ENCODE data around the gene EEF1AKMT3.

EEF1AKMT3 gene

DNA sequence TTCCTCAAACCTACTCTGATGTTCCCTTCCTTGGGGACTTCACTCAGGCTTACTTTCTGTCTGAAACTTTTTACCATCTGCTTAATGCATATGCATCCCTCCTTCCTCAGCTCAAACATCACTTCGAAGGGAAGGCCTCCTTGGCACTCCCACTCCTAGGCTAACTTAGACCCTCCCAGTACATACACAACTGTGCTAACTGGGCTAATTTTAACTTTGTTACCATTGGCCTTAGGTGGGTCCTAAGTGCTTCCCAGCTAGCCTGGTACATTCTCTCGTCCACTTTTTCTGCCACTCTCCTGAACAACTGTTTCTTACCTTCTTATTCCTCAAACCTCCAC is 3.8 kb downstream of the EEF1AKMT3 start:
- no peaks in the 10 kb centered on the region for H3K27me3 Mint-ChIP-seq
- peaks cover 16% of the 10 kb centered on the region for H3K4me1 Mint-ChIP-seq (ENCODE audit: low read depth)

DNA sequence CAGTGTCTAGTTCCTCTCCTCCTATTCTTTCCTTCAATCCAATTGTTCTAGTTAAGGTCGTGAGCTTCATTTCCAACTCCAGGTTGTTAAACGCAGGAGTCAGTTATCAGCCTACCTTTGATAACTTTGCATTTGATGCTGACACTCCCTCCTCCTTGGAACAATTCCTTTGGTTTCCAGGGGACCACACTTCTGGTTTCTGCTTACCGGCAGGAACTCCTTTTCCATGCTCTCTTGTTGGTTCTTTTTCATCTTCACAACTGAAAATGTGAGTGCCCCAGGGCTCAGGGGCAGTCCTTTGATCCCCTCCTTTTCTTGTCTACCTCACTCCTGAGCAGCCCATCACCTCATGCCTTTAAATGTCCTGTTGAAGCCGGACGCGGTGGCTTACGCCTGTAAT is 5.0 kb downstream of the EEF1AKMT3 start:
- H3K4me1 Mint-ChIP-seq (ENCODE audit: low read depth), result peaks cover 22% of the 10 kb centered on the region

More for the DNA sequence above, 3.8 kb downstream of the EEF1AKMT3 start:
- no peak overlapping the region for H3K4me3 Mint-ChIP-seq
- H3K9me3 Mint-ChIP-seq, result no peaks in the 10 kb centered on the region
- H3K27ac Mint-ChIP-seq, result peak overlapping the region; percentile 7
- H3K36me3 Mint-ChIP-seq (ENCODE audit: low read depth), result peaks cover 13% of the 10 kb centered on the region

DNA sequence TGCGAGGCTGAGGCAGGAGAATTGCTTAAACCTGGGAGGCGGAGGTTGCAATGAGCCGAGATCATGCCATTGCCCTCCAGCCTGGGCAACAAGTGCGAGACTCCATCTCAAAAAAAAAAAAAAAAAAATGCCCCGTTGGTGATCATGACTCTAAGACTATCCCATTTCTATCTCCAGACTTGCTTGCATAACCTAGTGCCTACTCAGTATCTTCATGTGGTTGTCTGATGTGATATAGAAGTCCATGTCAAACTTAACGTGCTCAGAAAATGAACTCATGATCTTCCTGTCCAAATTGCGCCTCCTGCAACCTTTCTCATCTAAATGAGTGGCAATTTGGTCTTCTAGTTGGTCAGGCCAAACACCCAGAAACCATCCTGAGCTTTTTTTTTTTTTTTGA is 5.5 kb downstream of the EEF1AKMT3 start:
- no peaks in the 10 kb centered on the region for H3K27me3 Mint-ChIP-seq
- peaks cover 25% of the 10 kb centered on the region for H3K4me1 Mint-ChIP-seq (ENCODE audit: low read depth)
- H3K36me3 Mint-ChIP-seq (ENCODE audit: low read depth), result peaks cover 17% of the 10 kb centered on the region
- no peak overlapping the region for H3K4me3 Mint-ChIP-seq
- no peaks in the 10 kb centered on the region for H3K9me3 Mint-ChIP-seq
- no peak overlapping the region for H3K27ac Mint-ChIP-seq

More for the DNA sequence above, 5.0 kb downstream of the EEF1AKMT3 start:
- Mint-ChIP-seq H3K36me3 (ENCODE audit: low read depth) (peaks cover 13% of the 10 kb centered on the region), H3K27ac (no peak overlapping the region), H3K4me3 (no peak overlapping the region), H3K27me3 (no peaks in the 10 kb centered on the region), H3K9me3 (no peaks in the 10 kb centered on the region)

DNA sequence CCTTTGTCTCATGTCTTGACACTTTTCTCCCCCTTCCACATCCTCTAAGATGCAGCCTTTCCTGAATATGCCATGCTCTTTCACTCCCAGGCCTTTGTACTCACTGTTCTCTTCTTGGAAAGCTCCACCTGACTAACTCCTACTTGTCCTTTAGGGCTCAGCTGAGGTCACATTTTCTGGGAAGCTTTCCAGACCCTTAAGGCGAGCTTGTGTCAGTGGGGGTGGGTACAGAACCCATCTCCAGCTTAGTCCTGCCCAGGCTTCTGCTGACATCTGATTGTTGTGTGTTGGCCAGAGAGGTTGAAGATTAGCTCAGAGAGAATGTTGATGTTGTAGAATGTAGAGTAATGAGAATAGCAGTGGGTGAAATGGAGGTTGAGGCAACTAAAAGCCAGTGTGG is 7.3 kb downstream of the EEF1AKMT3 start:
- Mint-ChIP-seq H3K27ac (peak overlapping the region; percentile 2), H3K4me1 (ENCODE audit: low read depth) (peaks cover 33% of the 10 kb centered on the region), H3K36me3 (ENCODE audit: low read depth) (peaks cover 22% of the 10 kb centered on the region), H3K9me3 (no peaks in the 10 kb centered on the region), H3K27me3 (no peaks in the 10 kb centered on the region), H3K4me3 (no peak overlapping the region)

DNA sequence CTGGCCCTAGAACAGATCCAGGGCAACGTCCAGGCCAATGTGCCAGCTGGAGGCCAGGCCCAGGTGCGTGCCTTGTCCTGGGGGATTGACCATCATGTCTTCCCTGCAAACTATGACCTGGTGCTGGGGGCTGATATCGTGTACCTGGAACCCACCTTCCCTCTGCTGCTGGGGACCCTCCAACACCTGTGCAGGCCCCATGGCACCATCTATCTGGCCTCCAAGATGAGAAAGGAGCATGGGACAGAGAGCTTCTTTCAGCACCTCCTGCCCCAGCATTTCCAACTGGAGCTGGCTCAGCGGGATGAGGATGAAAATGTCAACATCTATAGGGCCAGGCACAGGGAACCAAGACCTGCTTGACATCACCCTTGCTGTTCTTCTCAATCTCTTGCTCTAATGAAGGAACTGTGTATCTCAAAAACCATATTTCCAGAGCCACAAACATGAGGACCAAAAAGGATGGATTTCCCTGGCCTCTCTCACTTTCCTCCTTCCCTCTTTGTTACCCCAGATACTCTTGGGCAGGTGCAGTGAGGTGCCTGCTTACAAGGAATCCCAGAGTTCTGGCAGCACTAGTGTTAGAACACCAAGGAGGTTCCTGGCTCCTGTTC is 8.0 kb downstream of the EEF1AKMT3 start:
- H3K4me3 Mint-ChIP-seq, result no peak overlapping the region
- no peaks in the 10 kb centered on the region for H3K9me3 Mint-ChIP-seq
- no peaks in the 10 kb centered on the region for H3K27me3 Mint-ChIP-seq
- H3K27ac Mint-ChIP-seq, result peak overlapping the region; percentile 16
- peaks cover 22% of the 10 kb centered on the region for H3K36me3 Mint-ChIP-seq (ENCODE audit: low read depth)
- H3K4me1 Mint-ChIP-seq (ENCODE audit: low read depth), result peaks cover 33% of the 10 kb centered on the region

DNA sequence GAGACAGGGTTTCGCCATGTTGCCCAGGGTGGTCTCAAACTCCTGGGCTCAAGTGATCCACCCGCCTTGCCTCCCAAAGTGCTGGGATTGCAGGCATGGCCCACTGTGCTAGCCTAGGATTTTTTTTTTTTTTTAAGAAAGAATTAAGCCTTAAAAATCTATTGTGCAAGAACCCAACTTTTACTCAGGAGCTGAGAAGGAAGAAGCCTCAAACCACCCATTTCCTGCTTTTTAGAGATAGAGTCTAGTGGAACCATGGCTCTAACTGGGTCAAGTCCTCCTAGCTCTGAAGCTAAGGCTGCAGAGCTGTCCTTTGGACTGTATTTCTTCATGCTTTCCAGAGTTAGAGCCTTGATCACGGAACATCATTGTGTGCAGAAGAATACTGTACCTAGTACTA is 8.8 kb downstream of the EEF1AKMT3 start:
- Mint-ChIP-seq H3K9me3 (no peaks in the 10 kb centered on the region), H3K27me3 (no peaks in the 10 kb centered on the region), H3K36me3 (ENCODE audit: low read depth) (peaks cover 20% of the 10 kb centered on the region), H3K27ac (no peak overlapping the region), H3K4me1 (ENCODE audit: low read depth) (peaks cover 33% of the 10 kb centered on the region), H3K4me3 (no peak overlapping the region)

DNA sequence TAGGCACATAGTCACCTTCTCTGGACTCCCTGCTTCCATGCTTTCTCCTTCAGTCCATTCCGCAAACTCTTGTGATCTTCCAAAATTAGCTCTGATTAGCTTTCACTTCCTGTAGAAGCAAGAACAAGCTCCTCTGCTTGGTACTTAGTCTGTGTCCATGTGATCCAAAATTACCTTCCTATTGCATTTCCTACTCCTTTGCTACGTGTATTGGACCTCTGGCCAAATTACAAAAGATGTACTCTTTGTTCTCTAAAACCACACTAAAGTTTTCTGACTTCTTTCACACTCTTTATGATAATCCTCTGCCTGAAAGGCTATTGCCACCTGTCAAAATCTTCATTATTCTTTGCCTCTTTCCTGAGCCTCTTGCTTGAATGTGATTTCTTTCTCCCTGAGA is 9.4 kb downstream of the EEF1AKMT3 start:
- Mint-ChIP-seq H3K27me3 (no peaks in the 10 kb centered on the region), H3K4me1 (ENCODE audit: low read depth) (peaks cover 33% of the 10 kb centered on the region), H3K27ac (peak overlapping the region; percentile 99), H3K36me3 (ENCODE audit: low read depth) (peaks cover 26% of the 10 kb centered on the region), H3K9me3 (no peaks in the 10 kb centered on the region), H3K4me3 (no peak overlapping the region)

DNA sequence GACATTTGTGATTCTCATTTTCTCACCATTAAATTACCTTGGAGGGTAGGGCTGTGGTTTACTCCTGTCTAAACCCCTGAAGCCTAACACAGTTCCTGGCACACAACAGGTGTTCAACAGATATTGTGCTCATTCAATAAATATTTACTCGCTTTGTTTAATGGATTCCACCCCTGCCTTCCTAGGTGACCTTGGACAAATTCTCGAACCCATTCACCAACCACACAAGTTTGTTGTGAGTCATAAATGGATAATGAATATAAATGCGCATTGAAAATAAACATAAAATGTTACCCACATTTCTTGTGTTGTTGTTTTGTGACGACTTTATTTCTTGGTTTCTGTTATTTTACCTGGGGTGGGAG is 9.8 kb downstream of the EEF1AKMT3 start:
- no peaks in the 10 kb centered on the region for H3K27me3 Mint-ChIP-seq
- peaks cover 33% of the 10 kb centered on the region for H3K4me1 Mint-ChIP-seq (ENCODE audit: low read depth)
- H3K36me3 Mint-ChIP-seq (ENCODE audit: low read depth), result peaks cover 30% of the 10 kb centered on the region
- peak overlapping the region; percentile 98 for H3K4me3 Mint-ChIP-seq
- H3K9me3 Mint-ChIP-seq, result no peaks in the 10 kb centered on the region
- peak overlapping the region; percentile 99 for H3K27ac Mint-ChIP-seq

DNA sequence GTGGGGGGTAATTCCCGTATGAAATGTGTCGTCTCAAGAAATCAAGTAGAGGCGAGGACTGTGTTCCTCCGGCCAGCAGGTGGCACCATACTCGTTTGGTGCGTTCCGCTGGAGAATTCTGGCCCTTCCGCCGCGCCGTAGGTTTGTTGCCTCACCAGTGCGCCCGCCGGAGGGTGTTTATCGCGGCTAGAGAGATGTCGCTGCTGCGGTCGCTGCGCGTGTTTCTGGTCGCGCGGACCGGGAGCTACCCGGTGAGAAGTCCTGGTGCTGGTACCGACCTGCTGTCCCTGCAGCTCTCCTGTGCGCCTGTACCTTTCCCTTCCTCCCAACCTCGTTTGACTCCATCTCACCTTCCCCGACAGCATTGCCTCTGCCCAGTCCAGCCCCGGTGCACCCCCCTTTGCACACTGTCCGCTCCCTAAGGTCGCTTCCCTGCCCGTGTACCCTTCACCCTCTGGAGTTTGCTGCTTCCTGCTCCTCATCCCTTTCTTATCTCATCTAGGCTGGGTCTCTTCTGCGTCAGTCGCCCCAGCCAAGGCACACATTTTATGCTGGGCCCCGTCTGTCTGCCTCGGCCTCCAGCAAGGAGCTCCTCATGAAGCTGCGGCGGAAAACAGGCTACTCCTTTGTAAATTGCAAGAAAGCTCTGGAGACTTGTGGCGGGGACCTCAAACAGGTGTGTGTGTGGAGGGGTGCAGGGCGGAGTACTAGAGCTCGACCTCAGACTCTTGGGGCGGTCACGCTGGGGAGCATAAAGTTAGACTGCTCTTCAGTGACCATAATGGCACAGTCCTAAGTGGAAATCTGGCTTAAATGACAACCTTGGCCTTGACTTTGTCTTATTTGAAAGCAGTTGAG is 10.4 kb downstream of the EEF1AKMT3 start, which contains the start of gene TSFM:
Gene TSFM (plus strand): TSS at position 180 of the 858 bp plus-strand sequence. CDS start 15 bp downstream, at position 195.
- peaks cover 36% of the 10 kb centered on the region for H3K36me3 Mint-ChIP-seq (ENCODE audit: low read depth)
- peaks cover 33% of the 10 kb centered on the region for H3K4me1 Mint-ChIP-seq (ENCODE audit: low read depth)
- no peaks in the 10 kb centered on the region for H3K27me3 Mint-ChIP-seq
- H3K4me3 Mint-ChIP-seq, result peak within 1 kb of the TSS; percentile 98
- no peaks in the 10 kb centered on the region for H3K9me3 Mint-ChIP-seq
- peak within 1 kb of the TSS; percentile 99 for H3K27ac Mint-ChIP-seq

DNA sequence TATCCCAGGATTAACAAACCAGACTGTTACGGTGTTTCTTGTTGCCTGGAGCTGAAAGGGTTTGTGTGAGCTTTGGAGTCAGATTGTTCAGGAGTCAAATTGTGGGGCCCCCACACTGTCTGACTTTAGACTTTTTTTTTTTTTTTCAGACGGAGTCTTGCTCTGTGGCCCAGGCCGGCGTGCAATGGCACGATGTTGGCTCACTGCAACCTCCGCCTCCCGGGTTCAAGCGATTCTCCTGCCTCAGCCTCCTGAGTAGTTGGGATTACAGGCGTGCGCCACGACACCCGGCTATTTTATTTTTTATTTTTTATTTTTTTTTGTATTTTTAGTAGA is 11.0 kb downstream of the EEF1AKMT3 start:
- peaks cover 40% of the 10 kb centered on the region for H3K36me3 Mint-ChIP-seq (ENCODE audit: low read depth)
- peaks cover 33% of the 10 kb centered on the region for H3K4me1 Mint-ChIP-seq (ENCODE audit: low read depth)

DNA sequence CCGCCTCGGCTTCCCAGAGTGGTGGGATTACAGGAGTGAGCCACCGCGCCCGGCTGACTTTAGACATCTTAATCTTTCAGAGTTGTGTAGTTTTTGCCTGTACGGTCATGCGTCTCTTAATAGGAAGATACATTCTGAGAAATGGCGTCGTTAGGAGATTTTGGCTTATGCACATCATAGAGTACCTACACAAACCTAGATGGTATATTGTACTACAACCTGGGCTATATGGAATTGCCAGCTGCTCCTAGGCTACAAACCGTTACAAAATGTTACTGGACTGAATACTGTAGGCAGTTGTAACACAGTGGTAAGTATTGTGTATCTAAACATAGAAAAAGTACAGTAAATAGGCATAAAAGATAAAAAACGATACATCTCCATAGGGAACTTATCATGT is 11.4 kb downstream of the EEF1AKMT3 start:
- no peaks in the 10 kb centered on the region for H3K27me3 Mint-ChIP-seq
- H3K36me3 Mint-ChIP-seq (ENCODE audit: low read depth), result peaks cover 44% of the 10 kb centered on the region
- H3K9me3 Mint-ChIP-seq, result no peaks in the 10 kb centered on the region
- H3K27ac Mint-ChIP-seq, result no peak overlapping the region
- H3K4me1 Mint-ChIP-seq (ENCODE audit: low read depth), result peaks cover 33% of the 10 kb centered on the region
- peak overlapping the region; percentile 73 for H3K4me3 Mint-ChIP-seq

More for the DNA sequence above, 11.0 kb downstream of the EEF1AKMT3 start:
- Mint-ChIP-seq H3K4me3 (peak overlapping the region; percentile 98), H3K27me3 (no peaks in the 10 kb centered on the region), H3K27ac (peak overlapping the region; percentile 99), H3K9me3 (no peaks in the 10 kb centered on the region)

DNA sequence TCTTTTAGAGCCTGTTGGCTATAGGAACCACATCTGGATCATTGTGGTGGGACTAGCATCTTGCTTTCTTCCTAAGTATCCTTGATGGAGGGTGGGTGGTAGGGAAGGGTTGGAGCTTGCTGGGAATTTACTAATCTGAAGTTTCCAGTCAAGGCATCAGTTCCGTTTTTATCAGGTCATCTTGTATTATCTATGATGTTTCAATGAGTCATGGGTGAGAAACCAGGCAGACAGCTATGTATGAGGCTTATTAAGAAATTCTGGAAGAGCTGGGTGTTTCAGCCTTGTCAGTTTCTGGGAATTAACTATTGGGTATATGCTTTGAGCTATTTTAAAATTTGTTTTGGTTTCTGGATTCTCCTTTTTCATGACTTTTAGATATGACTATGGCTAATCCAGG is 21.5 kb downstream of the EEF1AKMT3 start:
- Mint-ChIP-seq H3K4me1 (ENCODE audit: low read depth) (peaks cover 20% of the 10 kb centered on the region), H3K27ac (peak overlapping the region; percentile 8), H3K4me3 (no peak overlapping the region), H3K9me3 (no peaks in the 10 kb centered on the region), H3K27me3 (no peaks in the 10 kb centered on the region), H3K36me3 (ENCODE audit: low read depth) (peaks cover 72% of the 10 kb centered on the region)

DNA sequence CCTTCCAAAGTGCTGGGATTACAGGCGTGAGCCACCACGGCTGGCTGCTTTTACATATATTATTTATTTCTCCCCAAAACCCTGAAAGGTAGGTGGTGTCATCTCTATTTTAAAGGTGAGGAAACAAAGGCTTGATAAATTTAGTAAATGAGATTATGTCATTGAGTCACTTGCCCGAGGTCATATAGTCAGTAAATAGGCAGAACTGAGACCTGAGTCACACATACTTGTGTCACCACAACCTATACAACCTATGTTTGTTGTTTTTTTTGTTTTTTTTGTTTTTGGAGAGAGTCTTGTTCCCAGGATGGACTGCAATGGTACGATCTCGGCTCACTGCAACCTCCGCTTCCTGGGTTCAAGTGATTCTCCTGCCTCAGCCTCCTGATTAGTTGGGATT is 22.9 kb downstream of the EEF1AKMT3 start:
- peaks cover 66% of the 10 kb centered on the region for H3K36me3 Mint-ChIP-seq (ENCODE audit: low read depth)

DNA sequence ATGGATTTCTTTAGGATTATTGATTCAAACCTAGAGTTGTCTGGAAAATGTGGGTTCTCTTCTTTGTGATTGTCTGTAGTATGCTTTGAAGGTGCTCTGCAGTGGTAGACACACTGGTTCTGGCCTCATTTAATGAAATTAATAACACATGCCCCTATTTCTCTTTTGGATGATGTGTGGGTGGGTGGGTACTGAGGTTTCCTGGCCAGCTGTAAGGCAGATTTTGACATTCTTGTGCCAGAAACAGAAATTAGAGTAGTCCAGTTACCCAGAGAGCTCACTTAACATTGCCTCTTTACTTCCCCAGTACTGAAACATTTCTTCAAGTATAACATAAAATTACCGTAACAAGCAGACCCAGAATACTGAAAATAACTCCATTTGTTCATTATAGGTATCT is 24.6 kb downstream of the EEF1AKMT3 start:
- Mint-ChIP-seq H3K4me1 (ENCODE audit: low read depth) (peaks cover 15% of the 10 kb centered on the region), H3K27ac (no peak overlapping the region), H3K4me3 (no peak overlapping the region), H3K9me3 (no peaks in the 10 kb centered on the region), H3K36me3 (ENCODE audit: low read depth) (peaks cover 61% of the 10 kb centered on the region), H3K27me3 (no peaks in the 10 kb centered on the region)

More for the DNA sequence above, 22.9 kb downstream of the EEF1AKMT3 start:
- peaks cover 20% of the 10 kb centered on the region for H3K4me1 Mint-ChIP-seq (ENCODE audit: low read depth)
- H3K27ac Mint-ChIP-seq, result no peak overlapping the region
- H3K27me3 Mint-ChIP-seq, result no peaks in the 10 kb centered on the region
- no peaks in the 10 kb centered on the region for H3K9me3 Mint-ChIP-seq
- no peak overlapping the region for H3K4me3 Mint-ChIP-seq

DNA sequence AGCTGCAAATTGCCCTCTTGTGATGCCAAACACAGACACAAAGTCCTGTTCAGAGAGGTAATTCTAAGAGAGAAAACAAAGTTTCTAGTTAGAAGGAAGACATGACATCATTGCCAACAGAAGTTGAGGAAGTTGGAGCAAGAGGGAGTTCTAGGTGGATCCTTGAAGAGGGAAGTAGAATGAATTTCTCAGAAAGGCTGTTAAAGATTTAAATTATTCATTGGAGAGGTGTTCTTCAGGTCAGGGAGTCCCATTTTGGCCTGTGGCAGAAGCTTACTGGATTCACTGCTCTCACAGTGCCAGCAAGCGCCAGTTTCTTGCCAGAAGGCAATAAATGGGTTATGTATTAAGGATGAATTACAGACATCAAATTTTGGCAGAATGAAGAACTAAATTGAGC is 25.5 kb downstream of the EEF1AKMT3 start:
- Mint-ChIP-seq H3K36me3 (ENCODE audit: low read depth) (peaks cover 54% of the 10 kb centered on the region), H3K9me3 (no peaks in the 10 kb centered on the region), H3K27me3 (no peaks in the 10 kb centered on the region), H3K4me1 (ENCODE audit: low read depth) (peaks cover 13% of the 10 kb centered on the region), H3K27ac (no peak overlapping the region), H3K4me3 (no peak overlapping the region)

Data from stimulated activated naive CD8-positive, alpha-beta T cell treated with anti-CD3 and anti-CD28 coated beads, Interleukin-15, Interleukin-2, amounts not matched to agents 100 ng/mL and 50 ng/mL, for 24 hours (primary cell).